GM12892 (cell line): ENCODE results near the gene NKAIN4.

Experiments used
- POLR2A ChIP-seq: IDR thresholded peaks from 2 replicates; pipeline ENCODE4 v1.6.1; 2011; ENCODE audit warnings: low read depth, low read length, control low read depth
- POLR2AphosphoS5 ChIP-seq: IDR thresholded peaks from 2 replicates; pipeline ENCODE4 v1.6.1; 2011; ENCODE audit warnings: low read depth, low read length, control low read depth

DNA sequence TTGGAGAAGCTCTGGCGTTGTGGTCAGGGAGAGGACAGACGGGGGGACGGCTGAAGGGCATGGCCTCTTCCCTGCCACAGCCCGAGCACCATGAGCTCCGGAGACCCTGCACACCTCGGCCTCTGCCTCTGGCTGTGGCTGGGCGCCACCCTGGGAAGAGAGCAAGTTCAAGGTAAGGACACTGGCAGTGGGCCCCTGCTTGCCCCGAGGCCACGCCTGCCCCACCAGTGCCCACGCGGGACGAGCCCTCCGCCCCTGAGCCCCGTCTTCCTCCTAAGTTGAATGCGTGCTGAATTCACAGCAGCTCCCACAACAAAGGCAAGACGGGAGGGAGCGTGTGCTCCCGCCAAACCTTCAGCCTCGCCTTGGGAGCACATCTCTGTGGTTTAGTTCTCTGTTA is 40.8 kb upstream of the NKAIN4 start:
- TF ChIP-seq POLR2A, result no peak
- TF ChIP-seq POLR2AphosphoS5, result no peak
